Aorta (tissue), 5 donors: ENCODE results near the gene TAF10. TPM values are rescaled to one million over a fixed set of nuclear protein-coding genes. Genes with fewer than 3 reads are reported as not detected.

Experiments used
- ATAC-seq: fragments of 200-7000 bp; cut with Tn5 transposase; one replicate; pipeline ENCODE4 v1.9.1; 2022; ENCODE audit warnings: moderate library complexity; ENCODE audit not compliant: low FRiP score
- DNase-seq, 2 donors: peaks; one replicate each; pipeline ENCODE4 v3.0.0-alpha.2; 2020
- H3K27ac ChIP-seq, 2 donors: one replicate each; pipeline ENCODE4 v1.5.1; 2013; ENCODE audit warnings: low read length in 2 of 2, mild to moderate bottlenecking in 2 of 2, moderate library complexity in 2 of 2, control low read depth in 1 of 2, inconsistent platforms in 1 of 2, low read depth in 1 of 2
- H3K27me3 ChIP-seq, 2 donors: one replicate each; pipeline ENCODE4 v1.6.1; 2013; ENCODE audit warnings: control low read depth in 1 of 2, low read length in 1 of 2, mild to moderate bottlenecking in 1 of 2, moderate library complexity in 1 of 2; ENCODE audit not compliant: insufficient read depth in 2 of 2, control insufficient read depth in 1 of 2
- H3K36me3 ChIP-seq, 2 donors: one replicate each; pipeline ENCODE4 v1.6.1; 2013; ENCODE audit warnings: control low read depth in 1 of 2, low read length in 1 of 2, mild to moderate bottlenecking in 1 of 2; ENCODE audit not compliant: insufficient read depth in 2 of 2, control insufficient read depth in 1 of 2
- H3K4me1 ChIP-seq, 2 donors: one replicate each; pipeline ENCODE4 v1.6.1; 2013; ENCODE audit warnings: low read length in 2 of 2, control low read depth in 1 of 2, mild to moderate bottlenecking in 1 of 2, moderate library complexity in 1 of 2; ENCODE audit not compliant: insufficient read depth in 2 of 2, control insufficient read depth in 1 of 2
- H3K4me3 ChIP-seq, 2 donors: one replicate each; pipeline ENCODE4 v1.5.1; 2013; ENCODE audit warnings: low read length in 2 of 2, control low read depth in 1 of 2, mild to moderate bottlenecking in 1 of 2
- H3K9me3 ChIP-seq: one replicate; pipeline ENCODE4 v1.6.1; 2013; ENCODE audit warnings: mild to moderate bottlenecking, low read length; ENCODE audit not compliant: control insufficient read depth
- WGBS, 2 donors: extraction: QIAGEN DNeasy Blood & Tissue Kit; methylation state at CpG; one replicate each; pipeline ENCODE4 v1.1.7; 2013; 5-methylcytosine and 5-hydroxymethylcytosine counted together
- intact Hi-C, 2 donors: fragments of 100-400 bp; cut with DNase I; formaldehyde crosslinking; loops; one replicate each; pipeline versions ENCODE4 v1.14.2 to v1.15.0; 2022
- polyA plus RNA-seq, 2 donors: library from polyadenylated mRNA; stranded (reverse); fragments of 200-250 nt; gene quantifications; one replicate each; pipeline ENCODE4 v1.2.3, GENCODE V29; 2013
- total RNA-seq, 2 donors: library from RNA; stranded (reverse); fragmentation: NEBNext Ultra II Directional; extraction: Animal tissue kit (Norgen Biotek cat#: 25700); gene quantifications; one replicate each; pipeline ENCODE4 v1.2.1, GENCODE V29; 2021
- donor health status: healthy with polysubstance abuse.
- donor health status: Bipolar disorder and iron deficiency.
- donor health status: DM: no; HTN: no; CAD: no.
- donor health status: DM: no; HTN: no; CAD: no.
- donor health status: DM: yes; HTN: yes; CAD: no.

The TAF10 gene
- total and polyA plus RNA-seq, 4 donors, result 55.0 to 119 (median 93.5) TPM

DNA sequence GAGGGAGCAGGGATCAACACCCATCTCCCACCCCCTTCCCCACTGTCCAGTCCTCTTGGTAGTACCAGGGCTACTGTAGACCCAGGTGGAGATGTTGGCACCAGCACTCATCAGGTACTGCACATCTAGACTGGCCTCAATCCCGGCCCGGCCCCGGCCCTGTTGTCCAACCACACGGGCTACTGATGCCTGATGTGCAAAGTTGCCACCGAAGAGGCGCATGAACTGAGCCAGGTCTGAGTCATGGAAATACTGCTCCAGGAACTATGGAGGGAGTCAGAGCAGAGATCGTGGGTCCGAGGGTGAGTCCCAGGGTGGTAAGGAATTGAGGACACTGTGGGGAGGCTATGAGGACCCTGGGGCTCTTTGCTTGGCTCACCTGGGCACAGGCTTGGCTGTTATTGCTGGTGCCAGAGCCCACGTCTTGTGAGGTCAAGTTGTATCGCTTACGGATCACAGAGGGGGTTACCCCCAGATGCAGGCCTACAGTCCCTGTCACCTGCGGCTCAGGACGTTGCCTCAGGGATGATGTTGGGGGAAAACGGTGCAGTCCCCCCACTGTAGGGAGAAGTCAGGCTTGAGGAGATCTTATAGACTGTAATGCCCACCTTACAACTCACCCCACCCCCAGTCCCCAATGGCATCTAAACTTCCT, 4.7 kb upstream of the TAF10 start:
- DNase-seq, result no peak
- intact Hi-C loops, result loop anchor here in 1 of 2 donors (5.0 kb wide), 2 partner anchors 41 to 66 kb away; partner anchors contain the start of genes DCHS1 and MRPL17
- WGBS, 2 donors, result 90 to 91% methylated on average over 14 of the region's 14 CpGs
- Histone ChIP-seq H3K4me1 (no peaks in the 10 kb centered on the region), H3K4me3 (no peak overlapping the region), H3K27me3 (no peaks in the 10 kb centered on the region), H3K9me3 (no peaks in the 10 kb centered on the region), H3K36me3 (peaks cover 0 to 2% of the 10 kb centered on the region in 2 donors), H3K27ac (no peak overlapping the region)
- ATAC-seq, result no peak

DNA sequence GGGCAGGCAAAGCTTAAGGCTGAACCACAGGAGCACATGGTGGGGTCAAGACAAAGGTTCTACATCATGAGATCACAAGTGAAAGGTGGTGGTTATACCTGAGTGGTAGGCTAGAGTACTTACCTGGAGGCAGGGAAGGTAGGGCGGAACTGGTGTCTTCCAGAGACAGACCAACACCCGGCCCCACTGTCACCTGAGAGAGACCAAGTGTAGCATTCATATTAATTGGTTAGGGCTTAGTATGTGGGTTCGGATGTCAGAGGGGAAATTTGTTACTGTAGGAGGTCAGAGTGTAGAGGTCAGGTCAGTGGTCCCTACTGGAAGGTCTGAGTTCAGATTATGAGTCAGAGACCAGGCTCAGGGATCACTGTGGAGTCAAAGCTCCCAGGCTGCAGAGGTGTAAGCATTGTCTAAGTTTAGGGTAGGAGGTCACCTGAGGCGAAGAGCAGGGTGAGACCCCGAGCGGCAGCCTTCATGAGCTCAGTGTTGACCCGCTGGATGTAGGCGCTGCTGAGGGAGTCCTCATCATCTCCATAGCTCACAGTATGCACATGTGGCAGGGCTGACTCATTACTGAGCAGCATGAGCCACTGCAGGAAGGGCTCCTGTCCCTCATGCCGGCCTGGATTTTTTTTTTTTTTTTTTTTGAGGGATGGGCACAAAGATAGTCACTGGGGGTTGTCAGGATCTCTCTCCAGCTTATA, 4.0 kb upstream of the TAF10 start:
- H3K4me1 ChIP-seq, result no peaks in the 10 kb centered on the region
- WGBS, 2 donors, result 88 to 95% methylated on average over 9 of the region's 9 CpGs
- DNase-seq, result no peak
- H3K27me3 ChIP-seq, result no peaks in the 10 kb centered on the region
- H3K27ac ChIP-seq, result no peak overlapping the region
- H3K4me3 ChIP-seq, result no peak overlapping the region
- no peak for ATAC-seq
- no peaks in the 10 kb centered on the region for H3K9me3 ChIP-seq
- intact Hi-C loops, result loop anchor here in 1 of 2 donors (5.0 kb wide), 2 partner anchors 41 to 66 kb away; partner anchors contain the start of genes DCHS1 and MRPL17
- peaks cover 0 to 2% of the 10 kb centered on the region in 2 donors for H3K36me3 ChIP-seq

- WGBS, 2 donors, result 95% methylated on average over 5 of the region's 5 CpGs
- intact Hi-C loops, result loop anchor here in 1 of 2 donors (5.0 kb wide), 2 partner anchors 42 to 67 kb away; partner anchors contain the start of genes DCHS1 and MRPL17
- no peak overlapping the region for H3K4me3 ChIP-seq
- no peaks in the 10 kb centered on the region for H3K4me1 ChIP-seq
- no peak overlapping the region for H3K27ac ChIP-seq
- H3K36me3 ChIP-seq, result peaks cover under 1 to 5% of the 10 kb centered on the region in 2 donors
- ATAC-seq (no peak), DNase-seq (no peak)
- H3K9me3 ChIP-seq, result no peaks in the 10 kb centered on the region
- H3K27me3 ChIP-seq, result no peaks in the 10 kb centered on the region
These were observed 3.0 kb upstream of the TAF10 start for GRCh38 chr11:6615046-6615445.

DNA sequence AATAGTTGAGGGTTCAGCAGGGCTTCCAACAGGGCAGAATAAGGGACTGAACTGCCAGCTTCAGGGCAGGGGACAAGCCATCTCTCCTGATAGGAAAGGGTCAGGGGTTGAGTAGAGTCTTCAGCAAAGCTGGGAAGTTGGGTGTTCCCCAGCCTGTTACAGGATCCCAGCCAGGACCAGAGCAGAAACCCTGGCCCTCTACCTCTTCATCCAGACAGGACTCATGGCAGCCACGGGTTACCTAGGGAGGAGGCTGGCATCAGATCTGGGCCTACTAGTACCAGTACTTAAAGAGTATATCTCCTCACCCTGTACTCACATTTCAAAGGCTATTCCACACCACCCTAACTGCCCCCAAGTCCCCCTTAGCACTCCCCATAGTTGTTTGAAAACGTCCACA, 2.4 kb upstream of the TAF10 start:
- DNase-seq (no peak), ATAC-seq (no peak)
- Histone ChIP-seq H3K27me3 (no peaks in the 10 kb centered on the region), H3K4me1 (no peaks in the 10 kb centered on the region), H3K4me3 (no peak overlapping the region), H3K9me3 (no peaks in the 10 kb centered on the region), H3K27ac (no peak overlapping the region), H3K36me3 (peaks cover 3 to 10% of the 10 kb centered on the region in 2 donors)
- WGBS, 2 donors, result 83 to 88% methylated on average over 2 of the region's 2 CpGs
- intact Hi-C loops, result no loop called here

DNA sequence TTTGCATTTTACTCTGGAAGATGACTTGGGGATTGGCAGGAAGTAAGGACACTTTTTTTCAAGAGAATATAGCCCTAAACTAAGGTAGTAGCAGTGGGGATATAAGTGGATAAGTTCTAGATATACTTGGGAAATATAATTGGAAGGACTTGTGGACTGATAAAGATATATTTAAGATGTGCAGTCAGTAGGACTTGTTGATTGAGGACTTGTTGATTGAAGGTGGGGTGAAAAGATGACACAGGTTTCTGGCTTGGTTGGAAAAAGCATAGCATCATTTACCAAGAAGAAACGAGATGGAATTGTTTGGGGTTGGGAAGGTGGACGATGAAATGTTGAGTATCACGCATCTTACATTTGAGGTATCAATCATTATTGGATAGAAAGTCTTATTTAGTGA, 1.5 kb upstream of the TAF10 start:
- Histone ChIP-seq H3K9me3 (no peaks in the 10 kb centered on the region), H3K4me3 (no peak overlapping the region), H3K36me3 (peaks cover 3 to 17% of the 10 kb centered on the region in 2 donors), H3K27me3 (no peaks in the 10 kb centered on the region), H3K27ac (peak overlapping the region; percentile 36 to 97), H3K4me1 (peaks cover 0 to 5% of the 10 kb centered on the region in 2 donors)
- intact Hi-C loops, result no loop called here
- WGBS, 2 donors, result 91 to 92% methylated on average over 3 of the region's 3 CpGs
- DNase-seq (no peak), ATAC-seq (no peak)

DNA sequence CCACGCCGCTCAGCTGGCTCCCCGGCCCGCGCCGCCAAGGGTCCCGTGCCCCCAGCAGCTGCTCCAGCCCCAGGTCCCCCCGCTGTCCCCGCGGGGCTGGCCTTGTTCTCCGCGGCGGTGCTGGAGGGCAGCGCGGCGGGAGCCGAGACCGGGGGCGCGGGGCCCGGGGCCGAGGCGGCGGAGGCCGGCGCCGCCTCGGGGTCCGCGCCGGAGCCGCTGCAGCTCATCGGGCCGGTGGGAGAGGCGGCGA, 128 bp downstream of the TAF10 start:
- H3K27me3 ChIP-seq, result no peaks in the 10 kb centered on the region
- ATAC-seq (no peak), DNase-seq (no peak)
- intact Hi-C loops, result no loop called here
- peaks cover 3 to 23% of the 10 kb centered on the region in 2 donors for H3K36me3 ChIP-seq
- peak overlapping the region; percentile 62 to 83 for H3K4me3 ChIP-seq
- peak overlapping the region; percentile 93 to 97 for H3K27ac ChIP-seq
- peaks cover 7 to 12% of the 10 kb centered on the region in 2 donors for H3K4me1 ChIP-seq
- 1 to 3% methylated on average over 6 to 36 of the region's 36 CpGs for WGBS, 2 donors
- no peaks in the 10 kb centered on the region for H3K9me3 ChIP-seq

- H3K4me1 ChIP-seq, result peaks cover 7 to 12% of the 10 kb centered on the region in 2 donors
- WGBS, 2 donors, result 6 to 8% methylated on average over 37 to 39 of the region's 39 CpGs
These were observed 689 bp downstream of the TAF10 start for GRCh38 chr11:6611092-6611962.

GRCh38 chr11:6610591-6610990, 1.4 kb downstream of the TAF10 start:
- Histone ChIP-seq H3K27me3 (no peaks in the 10 kb centered on the region), H3K9me3 (no peaks in the 10 kb centered on the region), H3K27ac (peak overlapping the region in 1 of 2 donors; percentile 93), H3K36me3 (peaks cover 3 to 21% of the 10 kb centered on the region in 2 donors), H3K4me3 (no peak overlapping the region), H3K4me1 (peaks cover 7 to 12% of the 10 kb centered on the region in 2 donors)
- DNase-seq (no peak), ATAC-seq (no peak)
- intact Hi-C loops, result no loop called here
- 78 to 80% methylated on average over 6 of the region's 6 CpGs for WGBS, 2 donors

More at GRCh38 chr11:6611092-6611962, 689 bp downstream of the TAF10 start:
- H3K4me3 ChIP-seq, result peak overlapping the region; percentile 62 to 83
- peak overlapping the region; percentile 93 to 97 for H3K27ac ChIP-seq
- ATAC-seq (peak; percentile 3), DNase-seq (peak; percentile 80 to 86)
- H3K9me3 ChIP-seq, result no peaks in the 10 kb centered on the region
- no peaks in the 10 kb centered on the region for H3K27me3 ChIP-seq
- intact Hi-C loops, result no loop called here
- peaks cover 3 to 23% of the 10 kb centered on the region in 2 donors for H3K36me3 ChIP-seq
